ENCODE data around the gene NOS1. TPM values are rescaled to one million over a fixed set of nuclear protein-coding genes. Genes with fewer than 3 reads are reported as not detected.

NOS1 gene
- total RNA-seq, 1 experiment from 2014 or later = not detected

- peaks cover 89% of the 10 kb centered on the region for H3K36me3 Mint-ChIP-seq (ENCODE audit: insufficient read depth, unreplicated experiment)
- ChIA-PET CTCF (interaction anchor here (0.6 to 0.8 kb wide), 2 partner anchors 21 to 512 kb away, joined by 3 read pairs; no protein-coding TSS in a partner anchor), POLR2A (no interaction called here)
- no peaks in the 10 kb centered on the region for H3K4me1 Mint-ChIP-seq (ENCODE audit: insufficient read depth, unreplicated experiment)
- H3K27ac Mint-ChIP-seq (ENCODE audit: low read depth, unreplicated experiment) = no peak overlapping the region
- no peak overlapping the region for H3K4me3 Mint-ChIP-seq (ENCODE audit: unreplicated experiment)
- no peaks in the 10 kb centered on the region for H3K9me3 Mint-ChIP-seq (ENCODE audit: unreplicated experiment)
- no TSS peak for BruUV-seq (replicated peaks)
- DNase-seq (ENCODE audit: unreplicated experiment) = no peak
- no peak for TF ChIP-seq CTCF (IDR thresholded peaks at IDR 0.05; ENCODE audit: unreplicated experiment)
- intact Hi-C loops (cut with micrococcal nuclease) = no loop called here
- no peaks in the 10 kb centered on the region for H3K27me3 Mint-ChIP-seq (ENCODE audit: insufficient read depth, unreplicated experiment)
These were observed 202.4 kb downstream of the NOS1 start for GRCh38 chr12:117158911-117159553.

Other genes starting within 250 kb of the NOS1 start
- gene FBXO21, start 171.2 kb downstream of the NOS1 start, total RNA-seq (2022) = 33.4 and 45.3 TPM in 2 replicates